Fibroblast of lung (primary cell): ENCODE data around the gene NCOA1.
"Not testable (repeated sequence)": the region's sequence is repeated elsewhere in the genome, so short reads cannot be mapped to it uniquely, and the experiment has no call there.

Source experiments
- EZH2 ChIP-seq: IDR thresholded peaks from 2 replicates; pipeline ENCODE4 v1.5.1; 2012; ENCODE audit warnings: low read length, control low read depth, mild to moderate bottlenecking; ENCODE audit errors: missing control alignments
- TF ChIP-seq, protein P1 (sequence below), 2 donors: IDR thresholded peaks in 1 of 2; conservative IDR thresholded peaks in 1 of 2; 1 replicate in 1 of 2; 2 replicates in 1 of 2; pipeline ENCODE4 v1.5.1; 2011 to 2012; ENCODE audit warnings: low read length in 2 of 2, control low read depth in 1 of 2, inconsistent platforms in 1 of 2, low read depth in 1 of 2, mild to moderate bottlenecking in 1 of 2

DNA sequence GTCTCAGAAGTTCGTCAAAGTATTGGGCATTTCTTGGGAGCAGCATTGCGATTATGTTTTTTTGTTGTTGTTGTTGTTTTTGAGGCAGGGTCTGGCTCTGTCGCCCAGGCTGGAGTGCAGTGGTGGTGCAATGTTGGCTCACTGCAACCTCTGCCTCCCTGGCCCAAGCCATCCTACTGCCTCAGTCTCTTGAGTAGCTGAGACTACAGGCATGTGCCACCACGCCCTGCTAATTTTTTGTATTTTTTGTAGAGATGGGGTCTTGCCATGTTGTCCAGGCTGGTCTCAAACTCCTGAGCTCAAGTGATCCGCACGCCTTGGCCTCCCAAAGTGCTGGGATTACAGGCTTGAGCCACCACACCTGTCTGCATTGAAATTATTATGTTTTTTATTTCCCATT is 109.1 kb downstream of the NCOA1 start:
- TF ChIP-seq, protein P1, sequence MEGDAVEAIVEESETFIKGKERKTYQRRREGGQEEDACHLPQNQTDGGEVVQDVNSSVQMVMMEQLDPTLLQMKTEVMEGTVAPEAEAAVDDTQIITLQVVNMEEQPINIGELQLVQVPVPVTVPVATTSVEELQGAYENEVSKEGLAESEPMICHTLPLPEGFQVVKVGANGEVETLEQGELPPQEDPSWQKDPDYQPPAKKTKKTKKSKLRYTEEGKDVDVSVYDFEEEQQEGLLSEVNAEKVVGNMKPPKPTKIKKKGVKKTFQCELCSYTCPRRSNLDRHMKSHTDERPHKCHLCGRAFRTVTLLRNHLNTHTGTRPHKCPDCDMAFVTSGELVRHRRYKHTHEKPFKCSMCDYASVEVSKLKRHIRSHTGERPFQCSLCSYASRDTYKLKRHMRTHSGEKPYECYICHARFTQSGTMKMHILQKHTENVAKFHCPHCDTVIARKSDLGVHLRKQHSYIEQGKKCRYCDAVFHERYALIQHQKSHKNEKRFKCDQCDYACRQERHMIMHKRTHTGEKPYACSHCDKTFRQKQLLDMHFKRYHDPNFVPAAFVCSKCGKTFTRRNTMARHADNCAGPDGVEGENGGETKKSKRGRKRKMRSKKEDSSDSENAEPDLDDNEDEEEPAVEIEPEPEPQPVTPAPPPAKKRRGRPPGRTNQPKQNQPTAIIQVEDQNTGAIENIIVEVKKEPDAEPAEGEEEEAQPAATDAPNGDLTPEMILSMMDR (conservative IDR thresholded peaks at IDR 0.05 in 1 of 2, IDR thresholded peaks at IDR 0.05 in 1 of 2; ENCODE audit: low read depth in 1 of 2, low read length in 2 of 2) = not testable (repeated sequence)
- TF ChIP-seq EZH2 = not testable (repeated sequence)
